AG10803 (cell line): ENCODE results near the gene PLEKHO1.

Experiments used
- DNase-seq: peaks from one replicate; pipeline ENCODE4 v3.0.0; 2010; ENCODE audit warnings: low read depth
- H3K4me3 ChIP-seq: 2 replicates; pipeline ENCODE4 v1.5.1; 2011; ENCODE audit warnings: mild to moderate bottlenecking, low read length, control low read depth
- TF ChIP-seq, protein P1 (sequence below): conservative IDR thresholded peaks from 2 replicates; pipeline ENCODE4 v1.5.1; 2011; ENCODE audit warnings: mild to moderate bottlenecking, low read length, control low read depth, inconsistent platforms

The PLEKHO1 gene

DNA sequence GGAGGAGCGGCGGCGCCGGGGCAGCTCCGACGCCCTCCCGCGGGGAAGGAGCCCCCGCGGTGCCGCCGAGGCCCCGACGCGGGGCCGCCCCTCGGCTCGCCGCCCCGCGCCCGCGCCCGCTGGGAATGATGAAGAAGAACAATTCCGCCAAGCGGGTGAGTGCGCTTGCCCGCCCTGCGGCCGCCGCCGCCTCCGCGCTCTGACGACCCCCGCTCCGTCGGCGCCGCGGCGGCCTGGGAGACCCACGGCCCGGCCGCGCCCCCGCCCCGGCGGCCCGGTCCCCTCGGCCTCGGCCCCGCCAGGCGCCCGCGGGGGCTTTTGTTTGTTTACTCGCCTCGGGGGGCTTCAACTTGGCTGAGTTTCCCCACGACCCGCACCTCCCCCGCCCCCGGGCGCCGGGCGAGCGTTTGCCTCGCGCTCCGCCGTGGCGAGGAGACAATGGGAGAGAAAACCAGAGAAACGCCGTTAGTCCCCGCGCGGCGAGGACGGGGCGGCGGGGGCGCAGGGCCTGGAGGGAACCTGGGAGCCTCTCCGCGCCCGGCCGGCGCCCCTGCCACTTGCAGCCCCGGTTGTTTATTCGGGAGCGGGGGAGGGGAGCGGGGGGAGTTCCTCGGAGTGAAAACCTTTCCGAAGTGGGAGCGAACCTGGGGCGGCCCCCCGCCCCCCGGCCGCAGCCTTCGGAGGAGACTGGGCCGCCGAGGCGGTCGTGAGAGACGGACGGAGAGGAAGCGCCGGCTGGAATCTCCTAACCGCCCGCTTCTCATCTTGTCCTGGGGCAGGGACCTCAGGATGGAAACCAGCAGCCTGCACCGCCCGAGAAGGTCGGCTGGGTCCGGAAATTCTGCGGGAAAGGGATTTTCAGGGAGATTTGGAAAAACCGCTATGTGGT is 661 bp downstream of the PLEKHO1 start:
- TF ChIP-seq, protein P1, sequence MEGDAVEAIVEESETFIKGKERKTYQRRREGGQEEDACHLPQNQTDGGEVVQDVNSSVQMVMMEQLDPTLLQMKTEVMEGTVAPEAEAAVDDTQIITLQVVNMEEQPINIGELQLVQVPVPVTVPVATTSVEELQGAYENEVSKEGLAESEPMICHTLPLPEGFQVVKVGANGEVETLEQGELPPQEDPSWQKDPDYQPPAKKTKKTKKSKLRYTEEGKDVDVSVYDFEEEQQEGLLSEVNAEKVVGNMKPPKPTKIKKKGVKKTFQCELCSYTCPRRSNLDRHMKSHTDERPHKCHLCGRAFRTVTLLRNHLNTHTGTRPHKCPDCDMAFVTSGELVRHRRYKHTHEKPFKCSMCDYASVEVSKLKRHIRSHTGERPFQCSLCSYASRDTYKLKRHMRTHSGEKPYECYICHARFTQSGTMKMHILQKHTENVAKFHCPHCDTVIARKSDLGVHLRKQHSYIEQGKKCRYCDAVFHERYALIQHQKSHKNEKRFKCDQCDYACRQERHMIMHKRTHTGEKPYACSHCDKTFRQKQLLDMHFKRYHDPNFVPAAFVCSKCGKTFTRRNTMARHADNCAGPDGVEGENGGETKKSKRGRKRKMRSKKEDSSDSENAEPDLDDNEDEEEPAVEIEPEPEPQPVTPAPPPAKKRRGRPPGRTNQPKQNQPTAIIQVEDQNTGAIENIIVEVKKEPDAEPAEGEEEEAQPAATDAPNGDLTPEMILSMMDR: no peak
- H3K4me3 ChIP-seq: peak overlapping the region; percentile 82
- no peak for DNase-seq

DNA sequence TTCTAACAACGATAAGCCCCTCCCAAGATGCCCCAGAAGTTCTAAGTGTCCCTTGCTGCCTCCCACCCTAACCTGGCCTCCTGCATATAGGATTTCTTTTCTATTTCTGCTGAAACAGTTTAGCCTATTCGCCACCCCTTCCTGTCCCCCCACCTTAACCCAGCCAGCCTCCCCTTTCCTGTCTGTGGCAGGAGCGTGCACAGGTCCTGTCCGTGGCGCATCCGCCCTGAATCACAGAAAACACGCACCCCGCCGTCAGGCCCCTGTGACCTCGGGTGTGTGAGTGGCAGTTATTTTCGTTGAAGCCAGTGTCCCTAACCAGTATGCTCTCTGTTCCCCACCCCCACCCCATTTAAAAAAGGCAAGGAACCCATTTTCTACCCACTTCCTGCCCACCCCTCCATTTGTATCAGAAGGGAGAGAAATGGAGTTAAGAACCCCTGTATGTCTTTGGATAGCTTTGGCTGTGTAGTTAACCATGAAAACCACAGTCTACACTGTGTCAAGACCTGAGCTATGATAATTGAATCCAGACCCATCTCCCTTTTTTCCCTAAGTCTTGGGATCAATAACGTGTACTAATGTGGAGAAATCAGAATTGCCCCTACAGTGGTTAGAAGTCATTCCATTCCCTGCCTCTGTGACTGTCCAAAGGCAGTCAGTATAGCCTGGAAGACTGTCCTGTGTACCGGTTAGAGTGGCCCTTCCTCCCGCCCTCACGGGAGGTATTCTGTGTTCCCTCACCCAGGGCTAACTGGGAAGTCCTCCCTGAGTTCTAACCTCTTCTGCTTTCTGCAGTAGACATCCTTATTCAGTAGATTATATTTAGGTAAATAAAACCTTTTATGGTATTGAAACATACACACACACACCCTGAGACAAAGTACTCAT is 1.8 kb downstream of the PLEKHO1 start:
- peak overlapping the region; percentile 82 for H3K4me3 ChIP-seq
- DNase-seq: peak; percentile 43
- TF ChIP-seq, protein P1: no peak

DNA sequence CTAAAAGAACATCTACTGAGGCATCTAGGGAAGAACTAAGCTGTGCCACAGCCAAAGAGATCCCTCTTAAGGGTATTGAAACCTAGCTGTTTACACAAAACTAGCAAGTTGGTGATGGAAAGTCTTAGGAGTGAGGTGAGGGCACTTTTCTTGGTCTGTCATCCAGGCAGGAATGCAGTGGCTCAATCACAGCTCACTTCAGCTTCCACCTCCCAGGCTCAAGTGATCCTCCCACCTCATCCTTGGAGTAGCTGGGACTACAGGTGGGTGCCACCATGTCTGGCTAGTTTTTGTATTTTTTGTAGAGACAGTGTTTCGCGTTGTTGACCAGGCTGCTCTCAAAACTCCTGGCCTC is 2.4 kb downstream of the PLEKHO1 start:
- TF ChIP-seq, protein P1: no peak
- peak overlapping the region; percentile 82 for H3K4me3 ChIP-seq
- no peak for DNase-seq

DNA sequence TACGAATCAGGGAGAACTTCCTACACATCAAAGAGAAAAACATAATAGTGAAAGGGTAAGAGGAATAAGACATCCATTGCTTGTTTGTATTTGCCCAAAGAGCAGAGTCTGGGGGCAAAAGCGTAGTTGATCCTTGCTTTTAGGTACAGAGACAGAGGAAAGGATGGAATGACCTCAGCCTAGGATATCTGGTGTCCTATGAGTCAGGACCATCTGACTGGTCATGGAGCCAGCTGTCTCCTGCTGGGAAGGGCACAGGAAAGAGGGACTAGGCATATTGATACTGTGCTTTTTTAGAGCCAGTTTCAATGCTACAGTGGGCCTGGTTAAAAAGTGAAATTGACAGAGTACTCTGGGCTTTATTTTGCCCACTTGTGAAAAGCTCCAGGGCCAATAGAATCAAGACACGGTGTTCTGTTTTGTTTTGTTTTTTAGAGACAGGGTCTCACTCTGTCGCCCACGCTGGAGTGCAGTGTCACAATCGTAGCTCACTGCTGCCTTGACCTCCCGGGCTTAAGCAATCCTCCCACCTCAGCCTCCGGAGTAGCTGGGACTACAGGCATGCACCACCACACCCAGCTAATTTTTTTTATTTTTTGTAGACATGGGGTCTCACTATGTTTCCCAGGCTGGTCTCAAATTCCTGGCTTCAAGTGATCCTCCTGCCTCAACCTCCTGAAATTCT is 3.2 kb downstream of the PLEKHO1 start:
- DNase-seq: peak; percentile 58
- TF ChIP-seq, protein P1: no peak
- H3K4me3 ChIP-seq: no peak overlapping the region

DNA sequence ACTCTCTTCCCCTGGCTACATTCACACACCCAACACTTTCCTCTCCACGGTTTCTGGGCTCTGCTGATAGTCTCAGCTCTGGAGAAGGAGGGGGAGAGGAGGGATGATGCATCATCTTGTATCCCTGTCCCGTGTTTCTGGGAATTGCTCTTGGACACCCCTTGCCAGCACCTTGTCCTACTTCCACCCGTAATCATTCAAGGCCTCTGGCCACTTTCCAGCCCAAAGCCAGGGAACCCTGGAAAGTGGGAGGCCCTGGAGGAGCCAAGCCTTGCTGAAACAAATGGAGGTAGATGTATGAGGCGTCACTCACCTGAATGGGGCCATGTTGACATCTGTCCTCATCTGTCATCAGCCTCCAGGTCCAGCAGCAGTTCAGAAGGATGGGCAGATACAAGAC is 4.4 kb downstream of the PLEKHO1 start:
- TF ChIP-seq, protein P1: no peak
- no peak overlapping the region for H3K4me3 ChIP-seq
- no peak for DNase-seq

DNA sequence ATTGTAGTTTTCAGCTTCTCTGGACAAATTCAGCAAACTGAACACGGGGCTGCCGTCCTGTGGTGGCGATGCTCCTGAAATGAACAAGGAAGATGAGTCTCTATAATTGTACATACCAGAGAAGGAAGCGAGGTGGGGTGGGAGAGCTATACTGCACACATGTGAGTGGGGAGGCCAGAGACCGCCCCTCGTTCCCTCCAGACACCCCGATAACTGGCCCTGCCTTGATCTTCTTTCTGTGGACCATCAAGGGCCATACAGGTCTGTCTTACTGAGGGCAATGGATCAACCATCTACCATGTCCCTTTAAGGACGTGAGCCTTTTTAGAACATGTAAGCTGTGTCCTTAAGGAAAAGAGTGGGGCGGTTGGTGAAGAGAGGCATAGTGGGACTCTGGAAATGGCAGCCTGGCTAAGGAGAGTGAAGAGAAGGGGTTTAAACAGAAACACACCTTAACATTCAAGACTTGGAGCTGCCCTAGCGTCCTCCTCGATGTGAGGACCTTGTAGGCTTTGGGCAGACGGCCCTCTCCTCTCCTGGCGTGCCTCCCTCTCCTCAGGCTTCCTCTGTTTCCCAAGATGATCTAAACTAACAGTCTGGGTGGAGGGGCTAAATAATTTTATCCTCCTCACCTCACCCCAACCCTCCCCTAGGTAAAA is 5.8 kb downstream of the PLEKHO1 start:
- TF ChIP-seq, protein P1: no peak
- DNase-seq: no peak
- H3K4me3 ChIP-seq: no peak overlapping the region
